B cell (primary cell): ENCODE measurements around the gene CHRNA5. TPM values are rescaled to one million over a fixed set of nuclear protein-coding genes. Genes with fewer than 3 reads are reported as not detected.
"Not testable (repeated sequence)": the region's sequence is repeated elsewhere in the genome, so short reads cannot be mapped to it uniquely, and the experiment has no call there.

Source experiments
- ATAC-seq: fragments of 200-7000 bp; cut with Tn5 transposase; one replicate; pipeline ENCODE4 v1.10.0; 2021; ENCODE audit warnings: low read depth, mild to moderate bottlenecking, moderate number of reproducible peaks, moderate library complexity
- CTCF ChIA-PET: fragments of 350-600 bp; sonication (Branson Sonifier 250); formaldehyde crosslinking; loops from one replicate; lab custom pipeline; 2021; ENCODE audit warnings: antibody characterized with exemption, inconsistent platforms; lab: Charles Lee
- POLR2A ChIA-PET: fragments of 350-600 bp; sonication (Branson Sonifier 250); formaldehyde crosslinking; loops from one replicate; lab custom pipeline; 2021; ENCODE audit warnings: antibody characterized with exemption; lab: Charles Lee
- DNase-seq: peaks from one replicate; pipeline ENCODE4 v3.0.0; 2013
- H2AFZ ChIP-seq: 2 replicates; pipeline ENCODE4 v1.6.1; 2012; ENCODE audit warnings: mild to moderate bottlenecking, low read depth, low read length; ENCODE audit not compliant: insufficient read depth, poor library complexity, severe bottlenecking
- H3K27ac ChIP-seq, 2 donors: 1 replicate in 1 of 2; 2 replicates in 1 of 2; pipeline ENCODE4 v1.5.1; 2012 to 2013; ENCODE audit warnings: low read length in 2 of 2, mild to moderate bottlenecking in 2 of 2, moderate library complexity in 1 of 2
- H3K27me3 ChIP-seq, 4 experiments: fragments of 200-600 bp in 1 of 4; sonication (generic) in 1 of 4; replicated peaks in 1 of 4; 1 replicate in 2 of 4; 2 replicates in 2 of 4; pipeline versions ENCODE4 v1.6.1 to v1.7.0; 2013 to 2016; ENCODE audit warnings: low read length in 3 of 4, mild to moderate bottlenecking in 2 of 4, mixed read lengths in 1 of 4, moderate library complexity in 1 of 4; ENCODE audit not compliant: insufficient read depth in 4 of 4, control insufficient read depth in 3 of 4; ENCODE audit errors: control extremely low read depth in 1 of 4
- H3K36me3 ChIP-seq, 2 experiments: replicated peaks in 1 of 2; 1 replicate in 1 of 2; 2 replicates in 1 of 2; pipeline versions ENCODE4 v1.6.1 to v1.7.1; 2013; ENCODE audit warnings: low read length in 1 of 2; ENCODE audit not compliant: insufficient read depth in 2 of 2, control insufficient read depth in 1 of 2; ENCODE audit errors: control extremely low read depth in 1 of 2, extremely low read depth in 1 of 2
- H3K4me1 ChIP-seq, 2 donors: fragments of 200-600 bp in 1 of 2; sonication (generic) in 1 of 2; 1 replicate in 1 of 2; 2 replicates in 1 of 2; pipeline versions ENCODE4 v1.5.1 to v1.6.1; 2013 to 2017; ENCODE audit warnings: low read length in 2 of 2; ENCODE audit not compliant: control insufficient read depth in 2 of 2, insufficient read depth in 2 of 2
- H3K4me2 ChIP-seq: replicated peaks from 2 replicates; pipeline ENCODE3; 2012; ENCODE audit warnings: mild to moderate bottlenecking, low read depth, low read length; ENCODE audit not compliant: poor library complexity, severe bottlenecking
- H3K4me3 ChIP-seq, 5 experiments: fragments of 200-600 bp in 1 of 5; sonication (generic) in 1 of 5; 1 replicate in 3 of 5; 2 replicates in 2 of 5; pipeline versions ENCODE4 v1.5.1 to v1.7.0; 2011 to 2016; ENCODE audit warnings: low read length in 4 of 5, mild to moderate bottlenecking in 4 of 5, low read depth in 2 of 5, control low read depth in 1 of 5, moderate library complexity in 1 of 5; ENCODE audit not compliant: insufficient read depth in 1 of 5; ENCODE audit errors: control extremely low read depth in 1 of 5, extremely low read depth in 1 of 5
- H3K79me2 ChIP-seq: fragments of 200-600 bp; sonication (generic); one replicate; pipeline ENCODE4 v1.6.0; 2016; ENCODE audit warnings: low read length; ENCODE audit not compliant: control insufficient read depth, insufficient read depth
- H3K9ac ChIP-seq: fragments of 200-600 bp; sonication (generic); 2 replicates; pipeline ENCODE4 v1.6.1; 2017; ENCODE audit warnings: mild to moderate bottlenecking, low read length, moderate library complexity
- H3K9me3 ChIP-seq, 3 donors: one replicate each; pipeline versions ENCODE4 v1.6.1 to v1.7.1; 2013; ENCODE audit warnings: low read length in 2 of 3; ENCODE audit not compliant: control insufficient read depth in 2 of 3, insufficient read depth in 1 of 3; ENCODE audit errors: control extremely low read depth in 1 of 3
- H4K20me1 ChIP-seq: 2 replicates; pipeline ENCODE4 v1.6.0; 2012; ENCODE audit warnings: mild to moderate bottlenecking, low read length; ENCODE audit not compliant: insufficient read depth, control insufficient read depth, poor library complexity, severe bottlenecking
- H3K27ac Mint-ChIP-seq: one replicate; pipeline ENCODE4 v1.8.0; 2021; ENCODE audit warnings: mixed read lengths
- H3K27me3 Mint-ChIP-seq: one replicate; pipeline ENCODE4 v1.8.0; 2021; ENCODE audit warnings: mixed read lengths
- H3K4me1 Mint-ChIP-seq: one replicate; pipeline ENCODE4 v1.8.0; 2021; ENCODE audit warnings: mixed read lengths
- H3K4me3 Mint-ChIP-seq: one replicate; pipeline ENCODE4 v1.8.0; 2021; ENCODE audit warnings: mixed read lengths
- H3K9me3 Mint-ChIP-seq: one replicate; pipeline ENCODE4 v1.8.0; 2022; ENCODE audit warnings: mixed read lengths; ENCODE audit not compliant: insufficient read depth
- CTCF ChIP-seq: fragments of 200-600 bp; IDR thresholded peaks from one replicate; pipeline ENCODE4 v1.8.0; 2022; ENCODE audit warnings: antibody characterized with exemption, mild to moderate bottlenecking
- EZH2 ChIP-seq: IDR thresholded peaks from 2 replicates; pipeline ENCODE4 v1.6.1; 2012; ENCODE audit warnings: borderline replicate concordance, low read depth, mild to moderate bottlenecking, moderate library complexity, low read length; ENCODE audit not compliant: insufficient read depth, poor library complexity, severe bottlenecking
- WGBS: methylation state at CpG from one replicate; pipeline ENCODE4 v1.1.5; 2013; ENCODE audit warnings: missing lambda C conversion rate; ENCODE audit not compliant: insufficient coverage; 5-methylcytosine and 5-hydroxymethylcytosine counted together
- intact Hi-C: fragments of 100-400 bp; cut with micrococcal nuclease; formaldehyde crosslinking; loops from one replicate; pipeline ENCODE4 v1.10.0; 2022
- polyA minus RNA-seq: library from RNA; depleted of rRNA, polyadenylated mRNA; stranded (reverse); fragments of >200 nt; gene quantifications from 2 replicates; pipeline ENCODE4 v1.2.3, GENCODE V29; 2012
- polyA plus RNA-seq: library from polyadenylated mRNA; depleted of rRNA; stranded (reverse); fragments of >200 nt; gene quantifications from 2 replicates; pipeline ENCODE4 v1.2.3, GENCODE V29; 2012
- total RNA-seq, 2 donors: library from RNA; stranded (reverse); fragments of 120-200 nt in 1 of 2; gene quantifications; 1 replicate in 1 of 2; 2 replicates in 1 of 2; pipeline versions ENCODE4 v1.2.3 to v1.2.4, GENCODE V29; 2013 to 2022

The CHRNA5 gene
- total RNA-seq (1.2 and 2.0 TPM in 2 replicates), polyA plus RNA-seq (0.07 and 0.09 TPM in 2 replicates), polyA minus RNA-seq (0.14 TPM in 1 of 2 replicates, not detected in the other)
- 0.79 TPM for total RNA-seq (2013)

GRCh38 chr15:78565097-78565950 is at the start of gene CHRNA5:
Gene CHRNA5, plus strand, starts transcription at chr15:78565520. Its CDS starts 200 bp downstream, at chr15:78565720.
- Histone ChIP-seq H3K79me2 (no peaks in the 10 kb centered on the region), H3K9ac (peak within 1 kb of the TSS; percentile 70), H4K20me1 (no peaks in the 10 kb centered on the region), H2AFZ (peak within 1 kb of the TSS; percentile 98), H3K4me3 (peak within 1 kb of the TSS; percentile 54 to 80 (median 68)), H3K4me2 (peak within 1 kb of the TSS; percentile 96), H3K27ac (peak within 1 kb of the TSS in 1 of 2 donors; percentile 30), H3K4me1 (peaks cover 16 to 17% of the 10 kb centered on the region in 2 donors), H3K9me3 (no peaks in the 10 kb centered on the region), H3K27me3 (peaks cover 0 to 12% (median under 1%) of the 10 kb centered on the region in 4 experiments), H3K36me3 (no peaks in the 10 kb centered on the region)
- Mint-ChIP-seq H3K27me3 (peaks cover 6% of the 10 kb centered on the region), H3K9me3 (no peaks in the 10 kb centered on the region), H3K27ac (peak within 1 kb of the TSS; percentile 82), H3K4me3 (peak within 1 kb of the TSS; percentile 89), H3K4me1 (peaks cover 26% of the 10 kb centered on the region)
- peak; percentile 81 for DNase-seq
- ChIA-PET POLR2A (interaction anchor here (0.9 to 3.3 kb wide), 3 partner anchors 25 to 307 kb away, joined by 5 to 17 read pairs (median 7); partner anchors contain the start of genes IREB2, MORF4L1 and PSMA4), CTCF (interaction anchor here (0.9 to 2.1 kb wide), 4 partner anchors 24 to 619 kb away, joined by 4 to 6 read pairs (median 5); partner anchors contain the start of gene PSMA4)
- TF ChIP-seq CTCF (no peak), EZH2 (no peak)
- WGBS, result under 1% methylated on average over 75 of the region's 75 CpGs
- peak; percentile 95 for ATAC-seq
- intact Hi-C loops, result loop anchor here (1.0 to 10.0 kb wide), 3 partner anchors 25 to 1449 kb away; partner anchors contain the start of genes IREB2 and PSMA4

GRCh38 chr15:78520035-78520434 is 45.3 kb upstream of the CHRNA5 start:
- CTCF ChIA-PET, ATAC-seq, H3K79me2 ChIP-seq, H2AFZ ChIP-seq, H3K4me3 Mint-ChIP-seq, H3K4me1 Mint-ChIP-seq, H3K4me3 ChIP-seq, H3K4me1 ChIP-seq, POLR2A ChIA-PET, H3K9me3 Mint-ChIP-seq, DNase-seq, H4K20me1 ChIP-seq, H3K36me3 ChIP-seq, H3K4me2 ChIP-seq, H3K27me3 ChIP-seq, H3K9ac ChIP-seq, H3K27ac ChIP-seq, H3K27me3 Mint-ChIP-seq, intact Hi-C loops, H3K27ac Mint-ChIP-seq: not testable (repeated sequence)
- H3K9me3 ChIP-seq, result peaks cover 0 to 11% (median 2%) of the 10 kb centered on the region in 3 donors
- no CpG with 5 or more reads among the region's 3 CpGs for WGBS
